KBM-7 (cell line): ENCODE data around the gene C16orf89.
"Not testable (repeated sequence)": the region's sequence is repeated elsewhere in the genome, so short reads cannot be mapped to it uniquely, and the experiment has no call there.

Experiments used
- DNase-seq: peaks from one replicate; pipeline ENCODE4 v3.0.0-alpha.2; 2015
- in situ Hi-C: fragments of 300-500 bp; cut with MboI; formaldehyde crosslinking; loops from 2 replicates; pipeline ENCODE4 v1.14.3; 2020; ENCODE audit warnings: low sequenced_read_pairs, low pct_unique_long_range_greater_than_20kb, mixed read lengths

The C16orf89 gene

DNA sequence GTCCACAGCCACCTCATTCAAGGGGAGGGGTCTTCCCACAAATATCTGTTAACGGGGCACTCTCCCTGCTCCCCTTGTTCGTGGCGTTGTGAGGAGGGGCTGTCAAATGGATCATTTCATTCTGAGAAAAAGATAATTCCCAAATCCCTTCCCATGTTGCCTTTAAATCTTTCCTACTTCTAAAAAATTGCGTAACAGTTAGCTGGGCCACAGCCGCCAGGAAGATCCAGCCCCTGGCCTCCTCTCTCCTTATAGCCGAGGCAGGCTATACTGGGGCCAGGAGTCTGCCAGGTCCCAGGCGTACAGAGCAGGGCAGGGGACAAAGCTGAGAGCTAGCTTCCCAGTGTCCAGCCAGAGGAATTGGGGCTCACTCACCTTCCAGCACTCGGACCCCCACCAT lies 430 bp downstream of the C16orf89 start:
- DNase-seq: no peak
- in situ Hi-C loops: no loop called here

DNA sequence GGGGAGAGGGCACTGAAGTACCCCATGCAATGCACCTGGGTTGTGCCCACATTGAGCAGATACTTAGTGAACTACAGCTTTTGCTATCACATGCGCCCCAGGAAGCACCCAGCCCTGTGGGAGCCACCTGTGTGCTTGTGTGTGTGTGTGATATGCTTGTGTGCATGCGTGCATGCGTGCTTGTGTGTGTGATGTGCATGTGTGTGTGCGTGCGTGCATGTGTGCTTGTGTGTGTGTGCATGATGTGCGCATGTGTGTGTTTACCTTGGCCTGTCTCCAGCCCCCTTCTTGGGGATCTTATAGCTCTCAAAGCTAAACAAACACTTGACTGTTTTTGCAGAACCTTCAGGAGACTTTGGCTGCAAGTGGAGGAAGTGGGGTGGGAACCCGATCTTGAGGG lies 841 bp downstream of the C16orf89 start:
- DNase-seq: no peak
- in situ Hi-C loops: no loop called here

DNA sequence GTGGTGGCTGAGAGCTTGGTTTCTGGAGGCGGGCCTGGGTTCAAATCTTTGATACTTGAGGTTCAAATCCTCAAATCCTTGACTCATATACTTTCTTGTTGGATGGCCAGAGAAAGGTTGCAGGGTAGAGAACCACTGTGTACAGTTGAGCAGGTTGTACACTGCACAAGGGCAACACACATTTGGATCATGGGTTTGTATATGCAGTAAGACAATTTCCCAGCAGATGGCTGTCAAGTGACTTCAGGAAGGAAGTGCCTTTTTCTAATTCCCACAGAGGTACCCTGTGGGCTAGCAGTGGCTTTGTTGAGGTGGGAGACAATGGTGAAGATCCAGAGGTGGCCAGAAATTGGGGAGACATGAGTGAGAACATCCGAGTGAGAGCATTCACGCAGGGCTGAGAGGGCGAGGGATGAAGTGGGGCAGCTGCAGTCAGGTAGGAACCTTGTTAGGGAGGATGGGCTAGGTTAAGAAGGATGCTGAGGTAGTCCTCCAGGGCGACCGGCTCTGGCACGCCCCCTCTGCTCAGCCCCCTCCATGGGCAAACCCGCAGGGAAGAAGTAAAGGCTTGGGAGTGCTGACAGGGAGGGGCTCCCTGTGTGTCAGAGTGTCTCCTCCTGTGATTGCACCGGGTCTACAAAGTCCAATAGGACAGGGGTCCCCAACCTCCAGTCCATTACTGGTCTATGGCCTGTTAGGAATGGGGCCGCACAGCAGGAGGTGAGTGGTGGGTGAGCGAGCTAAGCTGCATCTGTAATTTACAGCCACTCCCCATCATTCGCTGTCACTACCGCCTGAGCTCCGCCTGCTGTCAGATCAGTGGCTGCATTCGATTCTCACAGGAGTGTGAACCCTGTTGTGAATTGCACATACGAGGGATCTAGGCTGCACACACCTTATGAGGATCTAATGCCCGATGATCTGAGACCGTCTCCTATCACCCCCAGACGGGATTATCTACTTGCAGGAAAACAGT lies 2.7 kb downstream of the C16orf89 start:
- no peak for DNase-seq
- in situ Hi-C loops: no loop called here

DNA sequence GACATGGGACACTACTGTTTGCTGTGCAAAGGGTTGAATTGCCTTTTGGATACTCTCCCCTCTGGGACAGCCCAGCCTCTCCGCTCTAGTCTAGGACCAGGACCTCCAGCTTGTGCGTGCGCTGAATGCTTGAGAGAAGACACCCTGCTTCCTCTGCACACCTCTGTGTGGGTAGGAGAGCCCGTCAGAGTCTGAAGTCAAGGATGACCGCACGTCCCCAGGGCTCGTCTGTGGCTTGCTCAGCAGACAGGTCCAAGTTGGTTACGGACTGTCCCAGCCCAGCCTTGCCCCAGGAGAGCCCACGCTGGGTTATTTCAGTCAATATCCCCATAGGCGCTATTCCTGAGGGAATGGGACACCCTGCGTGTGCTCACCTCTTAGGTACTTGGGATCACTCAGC lies 3.7 kb downstream of the C16orf89 start:
- in situ Hi-C loops: no loop called here
- DNase-seq: no peak

DNA sequence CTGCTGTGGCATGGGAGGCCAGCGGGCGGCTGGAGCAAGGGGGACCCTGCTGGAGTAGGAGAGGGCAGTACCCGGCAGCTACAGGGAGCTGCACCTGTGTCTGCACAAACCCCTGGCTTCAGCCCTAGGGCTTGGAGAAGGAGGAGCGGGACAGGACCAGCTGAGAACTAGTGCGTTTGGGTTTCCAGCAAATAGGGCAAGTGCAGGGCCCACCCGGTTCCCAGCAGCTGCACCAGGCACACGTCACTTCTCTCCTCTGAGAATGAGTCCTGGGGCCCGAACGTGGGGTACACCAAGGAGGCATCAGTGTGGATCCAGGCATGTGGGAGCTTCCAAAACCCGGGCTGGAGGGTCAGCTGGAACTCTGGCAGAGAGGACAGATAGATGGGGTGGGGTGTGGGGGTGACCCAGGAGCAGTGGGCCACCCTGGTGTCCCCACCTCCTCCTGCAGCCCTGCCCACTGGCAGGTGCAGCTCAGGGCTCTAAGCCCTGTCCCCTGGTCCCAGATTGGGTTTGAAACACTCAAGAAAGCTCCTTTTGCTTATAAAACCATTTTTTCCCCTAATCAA lies 5.6 kb downstream of the C16orf89 start:
- no peak for DNase-seq
- in situ Hi-C loops: no loop called here

DNA sequence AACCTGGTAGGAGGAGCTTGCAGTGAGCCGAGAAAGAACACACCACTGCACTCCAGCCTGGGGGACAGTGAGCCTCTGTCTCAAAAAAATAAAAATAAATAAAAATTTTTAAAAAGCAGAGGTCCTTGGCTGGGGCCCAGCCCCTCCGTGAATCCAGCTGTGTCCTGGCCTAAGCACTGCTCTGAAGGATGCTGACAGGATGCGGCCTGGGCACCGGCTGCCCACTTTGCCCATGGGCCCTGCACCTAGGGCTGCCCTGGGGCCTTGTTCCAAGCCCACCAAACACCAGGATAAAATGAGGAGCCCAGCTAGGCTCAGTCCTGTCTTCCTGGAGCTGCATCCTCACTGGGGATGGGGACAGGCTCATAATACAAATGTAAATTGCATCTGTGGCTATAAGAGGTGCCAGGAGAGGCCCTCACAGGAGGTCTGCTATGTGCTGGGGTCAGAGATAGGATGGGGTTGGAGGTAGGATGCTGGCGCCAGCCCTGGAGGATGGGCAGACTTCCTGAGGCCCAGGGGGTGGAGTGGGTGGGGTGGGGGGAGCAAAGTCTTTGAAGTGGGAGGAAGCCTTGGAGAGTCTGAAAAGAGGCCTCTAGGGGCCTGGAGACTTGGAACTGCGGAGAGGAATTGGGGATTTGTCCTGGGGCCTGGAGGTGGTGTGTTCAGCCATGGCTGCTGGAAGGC lies 6.2 kb downstream of the C16orf89 start:
- DNase-seq: no peak
- in situ Hi-C loops: no loop called here

DNA sequence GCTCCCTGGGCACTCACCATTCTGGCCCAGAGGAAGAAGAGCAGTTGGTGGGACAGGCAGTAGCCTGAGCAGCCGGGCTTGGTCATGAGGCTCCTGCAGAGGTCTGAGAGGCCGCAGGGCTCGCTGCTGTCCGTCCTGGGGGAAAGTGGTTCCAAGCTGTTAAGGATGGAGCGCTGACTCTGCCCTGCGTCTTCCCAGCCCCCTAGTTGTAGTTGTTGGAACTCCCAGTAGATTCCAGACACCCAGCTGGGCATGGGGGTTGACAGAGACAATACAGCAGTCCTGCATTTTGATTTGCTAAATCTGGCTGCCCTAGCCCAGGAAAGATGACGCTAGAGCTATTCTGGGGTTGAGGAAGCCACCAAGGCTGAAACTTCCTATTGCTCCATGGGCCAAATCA lies 7.3 kb downstream of the C16orf89 start:
- in situ Hi-C loops: no loop called here
- DNase-seq: no peak

DNA sequence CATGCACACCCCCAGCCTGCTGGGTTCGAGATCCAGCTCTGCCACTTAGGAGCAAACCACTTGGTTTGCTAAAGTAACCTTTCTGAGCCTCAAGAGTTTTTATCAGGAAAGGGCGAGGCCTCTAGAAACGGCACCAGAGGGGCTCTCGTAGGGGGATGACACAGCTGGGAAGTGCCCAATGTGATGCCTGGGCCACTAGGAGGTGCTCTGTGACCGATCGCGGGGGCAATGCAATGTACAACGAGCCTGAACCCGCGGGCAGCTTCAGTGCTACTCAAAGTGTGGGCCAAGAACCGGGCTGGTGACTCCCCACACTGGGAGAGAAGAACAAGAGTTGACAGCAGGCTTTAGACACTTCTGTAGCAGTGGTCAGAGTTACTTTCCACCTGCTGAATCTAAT lies 9.4 kb downstream of the C16orf89 start:
- in situ Hi-C loops: no loop called here
- DNase-seq: peak; percentile 59

DNA sequence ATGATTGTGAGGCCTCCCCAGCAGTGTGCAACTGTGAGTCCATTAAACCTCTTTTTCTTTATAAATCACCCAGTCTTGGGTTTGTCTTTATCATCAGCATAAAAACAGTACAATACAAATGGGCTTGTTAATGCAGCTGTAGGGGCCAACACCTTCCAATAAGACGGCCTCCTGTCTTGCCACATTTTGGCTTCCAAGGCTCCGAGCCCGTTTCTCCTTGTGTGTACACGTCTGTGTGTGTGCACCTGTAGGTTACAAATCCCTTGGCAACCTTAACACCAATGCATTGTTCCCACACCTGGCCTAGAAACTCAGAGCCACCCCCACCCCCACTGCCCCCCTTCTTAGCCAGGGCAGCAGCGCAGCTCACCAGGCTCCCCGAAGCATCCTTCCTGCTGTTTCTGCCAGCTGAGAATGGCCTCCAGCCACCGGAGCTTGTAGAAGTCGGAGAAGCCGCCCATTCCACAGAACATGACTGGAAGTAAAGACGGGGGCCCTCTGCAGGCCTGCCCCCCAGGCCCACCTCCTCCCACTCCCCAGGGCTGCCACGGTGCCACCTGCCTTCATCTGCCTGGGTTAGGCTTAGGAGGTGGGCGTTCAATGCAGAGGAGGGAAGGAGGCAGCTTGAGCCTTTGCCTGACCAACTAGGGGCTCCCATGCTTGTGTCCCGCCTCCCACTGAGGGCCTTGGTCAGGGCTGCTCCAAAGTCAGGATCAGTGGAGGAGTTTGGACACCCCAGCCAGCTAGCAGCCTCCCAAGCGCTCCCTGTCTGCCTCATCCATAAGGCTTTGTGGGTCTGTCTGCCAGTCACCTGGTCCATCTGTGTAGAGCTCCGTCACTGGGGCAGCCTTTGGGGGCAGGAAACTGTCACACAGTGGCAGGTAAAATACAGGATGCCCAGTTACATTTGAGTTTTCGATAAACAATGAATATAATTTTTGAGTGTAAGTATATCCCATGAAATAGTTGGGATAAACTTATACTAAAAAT lies 10.6 kb downstream of the C16orf89 start:
- no peak for DNase-seq
- in situ Hi-C loops: no loop called here

DNA sequence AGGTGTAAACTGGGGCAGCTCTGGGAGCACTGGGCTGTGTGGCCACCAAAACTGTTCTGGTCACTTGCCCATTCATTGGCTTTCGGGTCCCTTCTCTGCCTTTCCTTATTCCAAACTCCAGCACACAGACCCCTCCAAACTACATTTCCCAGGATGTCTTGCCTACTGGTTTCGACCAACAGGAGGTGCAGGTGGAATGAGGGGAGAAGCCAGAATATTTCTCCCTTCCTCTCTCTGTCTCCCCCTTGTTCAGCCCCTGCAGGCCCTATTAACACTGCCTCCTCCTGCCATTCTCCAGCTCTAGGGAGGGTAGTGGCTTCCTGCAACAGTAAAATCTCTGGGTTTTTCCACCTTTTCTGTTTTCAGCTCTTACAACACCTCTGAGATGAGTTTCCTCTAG lies 18.8 kb downstream of the C16orf89 start:
- DNase-seq: no peak
- in situ Hi-C loops: no loop called here

DNA sequence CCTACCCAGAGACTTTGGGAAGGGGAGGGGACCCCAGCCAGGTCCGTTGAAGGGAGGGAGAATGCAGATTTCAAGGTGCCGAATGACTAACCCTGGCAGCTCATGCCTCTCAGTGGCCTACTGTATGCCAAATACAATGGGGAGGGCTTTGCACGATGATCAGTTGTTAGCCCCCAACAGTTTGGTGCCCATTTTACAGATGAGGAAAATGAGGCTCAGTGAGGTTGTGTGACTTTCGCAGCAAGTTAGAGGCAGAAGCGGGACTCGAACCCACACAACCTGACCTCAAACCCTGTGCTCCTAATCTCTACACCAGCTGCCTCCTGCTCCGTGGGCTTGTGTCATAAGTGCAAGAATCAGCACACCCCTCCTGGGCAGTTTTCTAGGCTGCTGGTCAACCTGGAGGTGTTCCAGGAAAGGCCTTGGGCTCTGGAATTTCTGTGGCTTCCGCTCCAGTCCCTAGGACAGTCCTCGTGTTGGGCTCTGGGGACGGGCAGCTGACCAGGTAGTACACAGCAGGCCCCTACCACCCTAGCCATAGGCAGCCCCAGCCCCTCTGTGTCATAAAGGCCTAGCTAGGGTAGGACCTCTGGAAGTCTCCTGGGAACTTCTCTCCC lies 20.1 kb downstream of the C16orf89 start:
- no peak for DNase-seq
- in situ Hi-C loops: no loop called here

DNA sequence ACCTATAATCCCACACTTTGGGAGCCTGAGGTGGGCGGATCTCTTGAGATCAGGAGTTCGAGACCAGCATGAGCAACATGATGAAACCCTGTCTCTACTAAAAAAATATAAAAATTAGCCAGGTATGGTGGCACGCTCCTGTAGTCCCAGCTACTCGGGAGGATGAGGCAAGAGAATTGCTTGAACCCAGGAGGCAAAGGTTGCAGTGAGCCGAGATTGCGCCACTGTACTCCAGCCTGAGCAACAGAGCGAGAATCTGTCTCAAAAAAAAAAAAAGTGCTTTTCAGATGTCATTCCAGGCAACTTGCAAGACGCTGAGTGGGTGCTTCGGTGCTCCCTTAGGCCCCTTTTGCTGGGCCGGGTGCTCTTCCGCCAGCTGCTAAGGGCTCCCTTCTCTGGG lies 21.2 kb downstream of the C16orf89 start:
- in situ Hi-C loops, DNase-seq: not testable (repeated sequence)

DNA sequence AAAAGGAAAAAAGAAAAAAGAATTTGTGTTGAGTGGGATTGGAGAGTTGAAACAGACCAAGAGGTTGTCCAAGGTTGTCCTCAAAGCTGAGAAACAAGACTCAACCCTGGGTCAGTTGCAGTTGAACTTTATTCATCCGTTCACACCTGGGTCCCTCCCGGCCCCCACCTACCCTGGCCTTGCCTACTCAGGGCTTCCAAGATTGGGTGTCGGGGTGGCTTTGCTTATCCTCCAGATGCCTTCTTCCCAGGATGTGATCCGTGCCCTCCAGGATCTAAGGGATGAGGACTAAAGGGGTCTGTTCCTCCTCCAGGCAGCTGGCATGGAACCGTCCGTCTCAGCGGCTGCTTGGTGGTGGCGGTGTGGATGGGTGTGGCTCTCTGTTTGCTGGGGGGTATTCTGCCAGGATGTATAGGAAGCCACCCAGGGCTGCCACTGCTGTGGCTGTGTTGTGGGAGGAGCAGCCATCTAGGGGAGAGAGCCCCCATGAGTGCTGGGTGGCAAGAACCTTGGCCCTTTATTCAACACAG lies 21.7 kb downstream of the C16orf89 start:
- in situ Hi-C loops: no loop called here
- no peak for DNase-seq

DNA sequence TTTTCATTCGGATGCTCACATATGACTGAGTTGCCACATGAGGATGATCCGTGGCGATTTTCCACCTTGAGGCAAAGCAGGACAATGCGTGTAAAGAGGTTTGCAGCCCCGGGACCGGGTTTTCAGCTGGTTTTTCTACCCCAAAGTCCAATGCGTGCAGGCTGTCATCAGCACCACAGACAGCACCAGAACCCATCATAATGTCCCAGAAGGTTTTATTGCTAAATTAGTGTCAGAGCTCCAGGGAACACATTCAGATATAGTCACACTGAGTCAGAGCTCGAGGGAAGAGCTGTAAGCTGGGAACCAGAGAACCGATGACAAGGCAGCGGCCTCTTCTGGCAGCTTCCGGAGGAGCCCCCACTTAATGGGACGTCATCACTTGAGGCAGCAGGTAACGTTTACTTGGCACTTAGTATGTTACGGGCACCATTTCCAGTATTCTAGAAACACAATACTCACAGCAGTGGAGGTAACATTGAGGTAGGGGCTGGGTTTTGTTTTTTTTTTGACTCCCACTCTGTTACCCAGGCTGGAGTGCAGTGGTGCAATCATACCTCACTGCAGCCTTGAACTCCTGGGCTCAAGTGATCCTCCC lies 23.1 kb downstream of the C16orf89 start:
- in situ Hi-C loops: no loop called here
- DNase-seq: no peak

DNA sequence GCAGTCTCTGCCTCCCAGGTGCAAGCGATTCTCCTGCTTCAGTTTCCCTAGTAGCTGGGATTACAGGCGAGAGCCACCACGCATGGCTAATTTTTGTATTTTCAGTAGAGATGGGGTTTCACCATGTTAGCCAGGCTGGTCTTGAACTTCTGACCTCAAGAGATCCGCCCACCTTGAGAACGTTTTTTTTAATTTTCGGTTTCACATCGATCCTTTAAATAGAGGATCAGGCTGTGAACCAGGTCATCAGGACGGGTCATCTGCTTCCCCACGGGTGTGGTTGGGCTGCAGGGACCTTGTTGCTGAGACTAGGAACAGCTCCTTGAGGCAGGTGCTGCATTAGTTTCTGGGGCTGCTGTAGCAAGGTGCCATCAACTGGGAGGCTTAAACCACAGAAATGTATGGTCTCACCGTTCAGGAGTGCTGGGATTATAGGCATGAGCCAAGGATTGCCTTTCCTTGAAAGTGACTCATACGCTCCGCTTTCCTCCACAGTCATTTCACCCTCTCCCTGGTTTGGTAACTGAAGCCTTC lies 24.1 kb downstream of the C16orf89 start:
- in situ Hi-C loops: no loop called here
- no peak for DNase-seq

DNA sequence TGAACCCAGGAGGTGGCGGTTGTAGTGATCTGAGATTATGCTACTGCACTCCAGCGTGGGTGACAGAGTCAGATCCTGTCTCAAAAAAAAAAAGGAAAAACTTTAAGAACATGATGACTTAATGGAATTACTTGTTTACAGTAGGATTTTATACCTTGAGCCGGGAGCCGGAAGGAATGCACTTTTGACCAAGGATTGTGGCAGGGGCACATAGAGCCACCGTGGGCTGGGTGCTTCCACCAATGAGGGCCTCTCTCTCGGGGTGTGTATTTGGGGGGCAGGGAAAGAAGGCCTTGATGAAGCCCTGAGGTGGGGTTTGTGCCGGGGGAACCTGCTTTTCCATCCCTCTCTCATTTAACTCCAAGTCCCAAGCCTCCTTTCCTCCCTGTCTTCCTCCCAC lies 25.3 kb downstream of the C16orf89 start:
- in situ Hi-C loops: no loop called here
- no peak for DNase-seq

DNA sequence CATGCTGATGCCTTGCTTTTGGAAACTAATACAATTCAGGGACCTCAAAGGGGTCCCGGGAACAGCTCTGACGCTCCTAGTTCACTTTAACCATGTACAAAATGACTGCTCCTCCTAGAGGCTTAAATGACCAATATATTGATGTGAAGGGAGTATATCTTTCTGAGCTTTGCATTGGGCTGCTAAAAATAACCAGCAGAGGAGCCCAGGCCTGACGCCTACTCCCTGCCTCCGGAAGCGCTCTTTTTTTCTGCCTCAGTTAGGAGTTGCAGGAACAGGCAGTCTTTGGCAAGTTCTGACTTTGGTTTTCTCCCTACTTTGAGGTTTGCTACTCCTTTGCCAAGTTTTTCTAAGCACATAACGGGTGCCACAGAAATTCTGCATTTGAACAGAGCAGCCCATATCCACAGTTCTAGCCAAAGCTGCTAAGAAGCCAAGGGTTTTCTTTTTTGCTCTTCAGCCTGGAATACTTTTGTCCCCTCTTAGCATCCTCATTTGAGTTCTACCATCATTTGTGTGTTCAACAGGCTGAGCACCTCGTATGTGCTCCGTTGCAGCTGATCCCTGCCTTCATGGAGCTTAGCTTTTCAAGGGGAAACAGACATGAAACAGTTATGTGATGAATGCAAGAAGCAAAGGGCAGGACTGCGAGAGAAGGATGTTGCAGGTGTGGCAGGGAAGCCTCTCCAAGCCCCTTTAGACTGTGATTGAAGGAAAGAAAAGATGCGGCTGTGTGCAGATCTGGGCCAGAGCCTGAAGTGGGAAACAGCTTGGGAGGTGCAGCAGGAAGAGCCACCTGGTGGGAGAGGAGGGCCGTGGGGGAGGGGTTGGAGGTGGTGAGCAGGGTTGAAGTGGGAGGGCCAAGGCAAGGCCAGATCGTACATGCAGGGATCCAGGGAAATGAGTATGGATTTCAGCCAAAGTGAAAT lies 29.3 kb downstream of the C16orf89 start:
- in situ Hi-C loops: no loop called here
- no peak for DNase-seq
